ENCODE results near the gene HS2ST1.

The HS2ST1 gene

DNA sequence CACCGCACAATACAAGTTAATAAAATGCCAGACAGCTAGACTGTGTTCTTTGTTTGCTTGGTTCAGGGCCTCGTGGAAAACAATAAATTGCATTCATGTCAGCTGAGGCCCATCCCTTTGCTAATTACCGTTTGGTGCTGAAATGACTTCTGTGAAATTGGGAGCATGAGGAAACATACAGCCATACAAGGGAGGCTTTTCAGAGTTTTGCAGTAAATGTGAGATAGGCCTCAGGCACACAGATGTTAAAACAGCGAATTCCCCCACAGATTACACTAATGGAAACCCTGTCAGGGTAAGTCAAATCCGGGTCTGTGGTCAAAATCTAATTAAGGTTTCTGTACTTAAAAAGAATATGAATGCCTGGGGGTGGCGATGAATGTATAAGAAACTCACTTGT is 240.7 kb downstream of the HS2ST1 start:
- TF ChIP-seq, protein P1, sequence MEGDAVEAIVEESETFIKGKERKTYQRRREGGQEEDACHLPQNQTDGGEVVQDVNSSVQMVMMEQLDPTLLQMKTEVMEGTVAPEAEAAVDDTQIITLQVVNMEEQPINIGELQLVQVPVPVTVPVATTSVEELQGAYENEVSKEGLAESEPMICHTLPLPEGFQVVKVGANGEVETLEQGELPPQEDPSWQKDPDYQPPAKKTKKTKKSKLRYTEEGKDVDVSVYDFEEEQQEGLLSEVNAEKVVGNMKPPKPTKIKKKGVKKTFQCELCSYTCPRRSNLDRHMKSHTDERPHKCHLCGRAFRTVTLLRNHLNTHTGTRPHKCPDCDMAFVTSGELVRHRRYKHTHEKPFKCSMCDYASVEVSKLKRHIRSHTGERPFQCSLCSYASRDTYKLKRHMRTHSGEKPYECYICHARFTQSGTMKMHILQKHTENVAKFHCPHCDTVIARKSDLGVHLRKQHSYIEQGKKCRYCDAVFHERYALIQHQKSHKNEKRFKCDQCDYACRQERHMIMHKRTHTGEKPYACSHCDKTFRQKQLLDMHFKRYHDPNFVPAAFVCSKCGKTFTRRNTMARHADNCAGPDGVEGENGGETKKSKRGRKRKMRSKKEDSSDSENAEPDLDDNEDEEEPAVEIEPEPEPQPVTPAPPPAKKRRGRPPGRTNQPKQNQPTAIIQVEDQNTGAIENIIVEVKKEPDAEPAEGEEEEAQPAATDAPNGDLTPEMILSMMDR (IDR thresholded peaks at IDR 0.05; ENCODE audit: extremely low read depth, missing control alignments), result no peak
- peak; percentile 29 for DNase-seq (ENCODE audit: low spot score)

DNA sequence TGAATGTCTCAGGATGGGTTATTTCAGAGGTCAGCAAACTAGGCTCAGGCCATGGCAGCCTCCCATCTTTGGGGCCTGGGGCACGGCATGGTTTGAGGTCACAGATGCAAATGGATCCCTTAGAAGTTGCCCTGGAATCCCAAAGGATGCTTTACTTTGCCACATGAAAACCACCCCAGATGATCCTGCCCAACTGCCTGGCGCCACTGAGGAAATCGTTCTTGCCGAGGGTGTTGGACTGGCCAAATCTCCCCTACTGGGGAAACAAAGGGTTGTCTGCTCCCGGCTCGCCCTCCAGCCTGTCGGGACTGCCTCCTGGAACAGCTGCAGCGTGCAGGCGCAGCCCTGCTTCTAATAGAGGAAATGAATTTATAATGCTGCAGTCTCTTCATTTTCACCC is 241.2 kb downstream of the HS2ST1 start:
- no peak for DNase-seq (ENCODE audit: low spot score)
- TF ChIP-seq, protein P1 (IDR thresholded peaks at IDR 0.05; ENCODE audit: extremely low read depth, missing control alignments), result no peak

DNA sequence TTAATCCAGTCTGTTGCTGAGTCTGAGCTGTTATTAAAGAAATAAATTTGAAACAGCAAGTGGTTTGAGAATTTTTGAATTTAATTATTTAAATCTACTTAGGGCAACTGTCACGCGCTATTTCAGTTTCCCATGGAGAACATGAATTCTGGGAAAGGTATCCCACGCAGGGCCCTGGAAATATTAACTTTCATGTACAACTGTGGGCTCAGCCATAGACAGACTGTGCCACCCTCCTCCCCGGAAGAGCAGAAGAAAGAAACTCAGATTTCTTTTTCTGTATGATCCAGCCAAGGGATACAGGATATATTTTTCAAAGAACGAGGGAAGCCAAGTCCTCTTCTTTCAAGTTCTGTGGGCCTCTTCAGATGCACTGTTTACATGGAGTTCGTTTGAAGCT is 241.7 kb downstream of the HS2ST1 start:
- DNase-seq (ENCODE audit: low spot score), result no peak
- TF ChIP-seq, protein P1 (IDR thresholded peaks at IDR 0.05; ENCODE audit: extremely low read depth, missing control alignments), result no peak

DNA sequence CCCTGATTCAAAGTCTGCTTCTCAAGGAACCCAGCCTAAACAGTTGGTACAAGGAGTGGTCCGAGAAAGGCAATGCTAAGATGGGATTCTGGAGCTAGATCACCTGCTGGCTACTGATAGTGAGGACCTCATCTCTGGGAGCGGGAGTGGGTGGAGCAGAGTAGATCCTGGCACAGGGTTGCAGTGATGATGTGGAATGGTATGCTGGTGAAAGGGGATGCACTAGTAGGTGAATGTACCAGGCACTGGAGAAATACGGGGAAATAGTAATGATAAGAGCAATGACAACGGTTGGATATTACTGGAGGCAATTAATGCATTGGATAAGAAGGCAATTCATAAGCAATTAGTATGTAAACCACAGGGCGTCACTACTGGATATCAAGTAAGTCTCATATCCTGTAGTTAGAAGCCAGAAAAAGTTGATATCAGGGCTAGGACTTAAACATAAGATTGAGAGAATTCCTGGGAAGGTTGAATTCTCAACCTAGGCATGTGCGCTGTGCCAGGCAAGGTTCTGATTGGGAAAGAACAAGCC is 245.0 kb downstream of the HS2ST1 start:
- TF ChIP-seq, protein P1 (IDR thresholded peaks at IDR 0.05; ENCODE audit: extremely low read depth, missing control alignments), result no peak
- DNase-seq (ENCODE audit: low spot score), result no peak
